Muscle of leg (tissue), 11 donors: ENCODE data around the gene KRT17. TPM values are rescaled to one million over a fixed set of nuclear protein-coding genes. Genes with fewer than 3 reads are reported as not detected.
"Not testable (repeated sequence)": the region's sequence is repeated elsewhere in the genome, so short reads cannot be mapped to it uniquely, and the experiment has no call there.

Experiments
- DNase-seq: peaks from one replicate; pipeline ENCODE4 v3.0.0; 2013
- H3K27ac ChIP-seq: one replicate; pipeline ENCODE4 v1.5.1; 2013; ENCODE audit warnings: mild to moderate bottlenecking, low read length, control low read depth
- H3K27me3 ChIP-seq: one replicate; pipeline ENCODE4 v1.6.1; 2013; ENCODE audit warnings: low read length; ENCODE audit not compliant: control insufficient read depth, insufficient read depth
- H3K36me3 ChIP-seq: one replicate; pipeline ENCODE4 v1.6.1; 2013; ENCODE audit warnings: low read length; ENCODE audit not compliant: control insufficient read depth, insufficient read depth
- H3K4me1 ChIP-seq: one replicate; pipeline ENCODE4 v1.6.1; 2013; ENCODE audit warnings: low read length; ENCODE audit not compliant: control insufficient read depth, insufficient read depth
- H3K4me3 ChIP-seq: one replicate; pipeline ENCODE4 v1.5.1; 2013; ENCODE audit warnings: low read length, control low read depth
- H3K9me3 ChIP-seq: replicated peaks from 2 replicates; pipeline ENCODE4 v1.6.1; 2013; ENCODE audit warnings: low read depth, low read length; ENCODE audit not compliant: control insufficient read depth
- WGBS: methylation state at CpG from one replicate; pipeline ENCODE4 v1.1.5; 2013; ENCODE audit warnings: missing lambda C conversion rate; ENCODE audit not compliant: insufficient coverage; 5-methylcytosine and 5-hydroxymethylcytosine counted together
- polyA plus RNA-seq, 8 donors: library from polyadenylated mRNA; unstranded; fragments of 120-200 nt; gene quantifications; one replicate each; pipeline versions ENCODE4 v1.2.1 to v1.2.3, GENCODE V29; 2013; ENCODE audit warnings: inconsistent platforms in 1 of 8, low replicate concordance in 1 of 8; ENCODE audit not compliant: insufficient read length in 8 of 8, insufficient read depth in 1 of 8
- total RNA-seq: library from RNA; stranded (reverse); fragments of 120-200 nt; gene quantifications from one replicate; pipeline ENCODE4 v1.2.4, GENCODE V29; 2013

KRT17 gene
- total and polyA plus RNA-seq, 9 donors = 0.72 to 243 (median 1.6) TPM

- no peak for DNase-seq
- H3K27me3 ChIP-seq = peaks cover 11% of the 10 kb centered on the region
- no peaks in the 10 kb centered on the region for H3K9me3 ChIP-seq
- no peak overlapping the region for H3K4me3 ChIP-seq
- H3K36me3 ChIP-seq = no peaks in the 10 kb centered on the region
- no peak overlapping the region for H3K27ac ChIP-seq
- H3K4me1 ChIP-seq = peaks cover 2% of the 10 kb centered on the region
- WGBS = 75% methylated on average over 2 of the region's 4 CpGs
Measured at GRCh38 chr17:41581366-41582060, 42.9 kb downstream of the KRT17 start.

GRCh38 chr17:41580687-41581365 lies 43.5 kb downstream of the KRT17 start:
- H3K27ac ChIP-seq = no peak overlapping the region
- WGBS = 47% methylated on average over 1 of the region's 1 CpG
- H3K9me3 ChIP-seq = no peaks in the 10 kb centered on the region

GRCh38 chr17:41580244-41580575 lies 44.2 kb downstream of the KRT17 start:
- H3K4me1 ChIP-seq = peaks cover 2% of the 10 kb centered on the region
- H3K36me3 ChIP-seq = no peaks in the 10 kb centered on the region
- peaks cover 14% of the 10 kb centered on the region for H3K27me3 ChIP-seq
- no peak overlapping the region for H3K4me3 ChIP-seq
- H3K27ac ChIP-seq = no peak overlapping the region
- WGBS = 79% methylated on average over 2 of the region's 2 CpGs
- DNase-seq = no peak
- H3K9me3 ChIP-seq = no peaks in the 10 kb centered on the region

More at GRCh38 chr17:41580687-41581365, 43.5 kb downstream of the KRT17 start:
- Histone ChIP-seq H3K4me1 (peaks cover 2% of the 10 kb centered on the region), H3K4me3 (no peak overlapping the region), H3K27me3 (peaks cover 11% of the 10 kb centered on the region), H3K36me3 (no peaks in the 10 kb centered on the region)
- no peak for DNase-seq

GRCh38 chr17:41579484-41580243 lies 44.7 kb downstream of the KRT17 start:
- 29% methylated on average over 10 of the region's 18 CpGs for WGBS
- peaks cover 2% of the 10 kb centered on the region for H3K4me1 ChIP-seq
- peak; percentile 78 for DNase-seq
- no peak overlapping the region for H3K4me3 ChIP-seq
- H3K27ac ChIP-seq = no peak overlapping the region
- no peaks in the 10 kb centered on the region for H3K9me3 ChIP-seq
- no peaks in the 10 kb centered on the region for H3K36me3 ChIP-seq
- peaks cover 16% of the 10 kb centered on the region for H3K27me3 ChIP-seq

GRCh38 chr17:41578971-41579370 lies 45.4 kb downstream of the KRT17 start:
- Histone ChIP-seq H3K4me1 (peaks cover 2% of the 10 kb centered on the region), H3K36me3 (no peaks in the 10 kb centered on the region), H3K4me3 (no peak overlapping the region), H3K27me3 (peaks cover 16% of the 10 kb centered on the region), H3K27ac (no peak overlapping the region), H3K9me3 (no peaks in the 10 kb centered on the region)
- DNase-seq = no peak
- WGBS = 72% methylated on average over 4 of the region's 5 CpGs

- no peak overlapping the region for H3K27ac ChIP-seq
- DNase-seq = no peak
- peaks cover 2% of the 10 kb centered on the region for H3K4me1 ChIP-seq
- H3K27me3 ChIP-seq = peaks cover 17% of the 10 kb centered on the region
- WGBS = no CpG with 5 or more reads among the region's 1 CpG
- no peak overlapping the region for H3K4me3 ChIP-seq
- no peaks in the 10 kb centered on the region for H3K9me3 ChIP-seq
- H3K36me3 ChIP-seq = no peaks in the 10 kb centered on the region
Measured at GRCh38 chr17:41578538-41578937, 45.8 kb downstream of the KRT17 start.

GRCh38 chr17:41576740-41577139 lies 47.6 kb downstream of the KRT17 start:
- H3K36me3 ChIP-seq, H3K4me1 ChIP-seq, DNase-seq, H3K9me3 ChIP-seq, H3K4me3 ChIP-seq, H3K27ac ChIP-seq: not testable (repeated sequence)
- peaks cover 34% of the 10 kb centered on the region for H3K27me3 ChIP-seq
- no CpG with 5 or more reads among the region's 4 CpGs for WGBS

- Histone ChIP-seq H3K4me1 (peaks cover 2% of the 10 kb centered on the region), H3K4me3 (no peak overlapping the region), H3K27me3 (peaks cover 35% of the 10 kb centered on the region), H3K9me3 (no peaks in the 10 kb centered on the region), H3K27ac (no peak overlapping the region), H3K36me3 (no peaks in the 10 kb centered on the region)
- WGBS = no CpG with 5 or more reads among the region's 3 CpGs
- DNase-seq = no peak
Measured at GRCh38 chr17:41575336-41575735, 49.0 kb downstream of the KRT17 start.

GRCh38 chr17:41571561-41572434 lies 52.6 kb downstream of the KRT17 start, which contains the start of gene KRT9:
Gene KRT9, minus strand, starts transcription at chr17:41572059. Its CDS starts 67 bp downstream, at chr17:41571992.
- Histone ChIP-seq H3K36me3 (no peaks in the 10 kb centered on the region), H3K4me3 (no peak within 1 kb of the TSS), H3K9me3 (no peaks in the 10 kb centered on the region), H3K27me3 (peaks cover 35% of the 10 kb centered on the region), H3K27ac (no peak within 1 kb of the TSS), H3K4me1 (no peaks in the 10 kb centered on the region)
- WGBS = 39% methylated on average over 20 of the region's 24 CpGs
- no peak for DNase-seq
